A673 (cell line): ENCODE measurements around the gene BTBD7. TPM values are rescaled to one million over a fixed set of nuclear protein-coding genes. Genes with fewer than 3 reads are reported as not detected.

Experiments
- BruUV-seq: library from RNA; stranded (reverse); fragments of 400-500 nt; replicated peaks from 2 replicates; lab custom pipeline; 2021; lab: Mats Ljungman, UMichigan
- CTCF ChIA-PET: fragments of 300-600 bp; sonication (Branson Sonifier 250); formaldehyde crosslinking; loops from one replicate; lab custom pipeline; 2022; ENCODE audit warnings: antibody characterized with exemption; lab: Charles Lee
- POLR2A ChIA-PET: fragments of 300-600 bp; sonication (Branson Sonifier 250); formaldehyde crosslinking; loops from one replicate; lab custom pipeline; 2022; ENCODE audit warnings: antibody characterized with exemption; ENCODE audit not compliant: low non-redundant PET; lab: Charles Lee
- DNase-seq: peaks from one replicate; pipeline ENCODE4 v3.0.0-alpha.2; 2015; ENCODE audit warnings: low spot score
- H3K27ac ChIP-seq: fragments of 200-600 bp; sonication (generic); 2 replicates; pipeline ENCODE4 v1.5.1; 2016; ENCODE audit warnings: mixed run types, low read depth, mild to moderate bottlenecking, mixed read lengths, antibody characterized with exemption, low read length; ENCODE audit not compliant: poor library complexity, severe bottlenecking
- H3K27me3 ChIP-seq: fragments of 200-600 bp; sonication (generic); replicated peaks from 2 replicates; pipeline ENCODE4 v1.6.1; 2017; ENCODE audit warnings: mixed run types, low read depth, mild to moderate bottlenecking, mixed read lengths, antibody characterized with exemption, low read length; ENCODE audit not compliant: insufficient read depth, poor library complexity
- H3K36me3 ChIP-seq: fragments of 200-600 bp; sonication (generic); 2 replicates; pipeline ENCODE4 v1.6.1; 2016; ENCODE audit warnings: mixed run types, mild to moderate bottlenecking, mixed read lengths, antibody characterized with exemption, low read length; ENCODE audit not compliant: insufficient read depth, poor library complexity, severe bottlenecking
- H3K4me1 ChIP-seq: fragments of 200-600 bp; sonication (generic); 2 replicates; pipeline ENCODE4 v1.6.1; 2017; ENCODE audit warnings: mixed run types, mild to moderate bottlenecking, mixed read lengths, antibody characterized with exemption, low read length; ENCODE audit not compliant: insufficient read depth, poor library complexity, severe bottlenecking
- H3K4me3 ChIP-seq: fragments of 200-600 bp; sonication (generic); 2 replicates; pipeline ENCODE4 v1.5.1; 2016; ENCODE audit warnings: low read depth, mixed run types, mild to moderate bottlenecking, mixed read lengths, low read length; ENCODE audit not compliant: poor library complexity, severe bottlenecking
- H3K9me3 ChIP-seq: fragments of 200-600 bp; sonication (generic); 2 replicates; pipeline ENCODE4 v1.6.1; 2016; ENCODE audit warnings: mixed run types, low read depth, mild to moderate bottlenecking, mixed read lengths, antibody characterized with exemption, low read length; ENCODE audit not compliant: poor library complexity, severe bottlenecking
- EZH2 ChIP-seq: fragments of 200-600 bp; sonication (generic); IDR thresholded peaks from 2 replicates; pipeline ENCODE4 v1.6.1; 2017; ENCODE audit warnings: borderline replicate concordance, low read depth, mild to moderate bottlenecking, mixed read lengths, antibody characterized with exemption, low read length; ENCODE audit not compliant: poor library complexity, severe bottlenecking
- intact Hi-C: fragments of 100-400 bp; cut with micrococcal nuclease; formaldehyde crosslinking; loops from one replicate; pipeline ENCODE4 v1.10.0; 2022; ENCODE audit not compliant: unreplicated experiment
- total RNA-seq: library from RNA; stranded (reverse); gene quantifications from 2 replicates; pipeline ENCODE4 v1.2.3, GENCODE V29; 2021
- TF ChIP-seq, protein P1 (sequence below): fragments of 300-800, 200-600 bp; sonication (generic); conservative IDR thresholded peaks from 2 replicates; pipeline ENCODE4 v1.5.1; 2017; ENCODE audit warnings: low read depth, mild to moderate bottlenecking, antibody characterized with exemption, low read length, moderate library complexity, mixed read lengths

The BTBD7 gene
- total RNA-seq, 1 experiment from 2014 or later = 60.9 TPM

DNA sequence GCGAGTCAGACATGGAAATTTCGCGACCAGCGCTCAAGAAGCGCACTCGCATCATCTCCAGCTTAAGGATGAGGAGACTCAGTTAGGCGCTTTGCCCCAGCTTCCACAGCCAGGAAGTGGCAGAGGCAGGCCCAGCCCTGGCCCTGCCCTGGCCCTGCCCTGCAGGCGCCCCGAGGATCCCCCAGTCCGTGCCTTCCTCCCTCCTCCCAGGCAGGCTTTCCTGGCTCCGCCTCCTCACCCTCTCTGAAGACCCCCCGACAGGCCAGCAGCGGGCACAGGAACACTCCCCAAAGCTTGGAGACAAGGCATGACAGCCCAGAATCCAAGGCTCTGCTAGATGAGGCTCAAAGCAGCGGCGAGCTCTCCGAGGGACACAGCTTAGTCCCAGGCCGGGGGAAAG lies 100.7 kb downstream of the BTBD7 start:
- peaks cover 9% of the 10 kb centered on the region for H3K36me3 ChIP-seq
- H3K27ac ChIP-seq = no peak overlapping the region
- no peak for TF ChIP-seq EZH2
- TF ChIP-seq, protein P1, sequence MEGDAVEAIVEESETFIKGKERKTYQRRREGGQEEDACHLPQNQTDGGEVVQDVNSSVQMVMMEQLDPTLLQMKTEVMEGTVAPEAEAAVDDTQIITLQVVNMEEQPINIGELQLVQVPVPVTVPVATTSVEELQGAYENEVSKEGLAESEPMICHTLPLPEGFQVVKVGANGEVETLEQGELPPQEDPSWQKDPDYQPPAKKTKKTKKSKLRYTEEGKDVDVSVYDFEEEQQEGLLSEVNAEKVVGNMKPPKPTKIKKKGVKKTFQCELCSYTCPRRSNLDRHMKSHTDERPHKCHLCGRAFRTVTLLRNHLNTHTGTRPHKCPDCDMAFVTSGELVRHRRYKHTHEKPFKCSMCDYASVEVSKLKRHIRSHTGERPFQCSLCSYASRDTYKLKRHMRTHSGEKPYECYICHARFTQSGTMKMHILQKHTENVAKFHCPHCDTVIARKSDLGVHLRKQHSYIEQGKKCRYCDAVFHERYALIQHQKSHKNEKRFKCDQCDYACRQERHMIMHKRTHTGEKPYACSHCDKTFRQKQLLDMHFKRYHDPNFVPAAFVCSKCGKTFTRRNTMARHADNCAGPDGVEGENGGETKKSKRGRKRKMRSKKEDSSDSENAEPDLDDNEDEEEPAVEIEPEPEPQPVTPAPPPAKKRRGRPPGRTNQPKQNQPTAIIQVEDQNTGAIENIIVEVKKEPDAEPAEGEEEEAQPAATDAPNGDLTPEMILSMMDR = no peak
- ChIA-PET CTCF (interaction anchor here (0.6 to 0.7 kb wide), 2 partner anchors 105 to 548 kb away, joined by 3 to 6 read pairs; no protein-coding TSS in a partner anchor), POLR2A (no interaction called here)
- no peak for DNase-seq
- H3K4me1 ChIP-seq = no peaks in the 10 kb centered on the region
- no peaks in the 10 kb centered on the region for H3K9me3 ChIP-seq
- H3K4me3 ChIP-seq = no peak overlapping the region
- no TSS peak for BruUV-seq
- no peaks in the 10 kb centered on the region for H3K27me3 ChIP-seq
- intact Hi-C loops = loop anchor here (5.0 to 10.0 kb wide), 2 partner anchors 310 to 383 kb away; no protein-coding TSS in a partner anchor

DNA sequence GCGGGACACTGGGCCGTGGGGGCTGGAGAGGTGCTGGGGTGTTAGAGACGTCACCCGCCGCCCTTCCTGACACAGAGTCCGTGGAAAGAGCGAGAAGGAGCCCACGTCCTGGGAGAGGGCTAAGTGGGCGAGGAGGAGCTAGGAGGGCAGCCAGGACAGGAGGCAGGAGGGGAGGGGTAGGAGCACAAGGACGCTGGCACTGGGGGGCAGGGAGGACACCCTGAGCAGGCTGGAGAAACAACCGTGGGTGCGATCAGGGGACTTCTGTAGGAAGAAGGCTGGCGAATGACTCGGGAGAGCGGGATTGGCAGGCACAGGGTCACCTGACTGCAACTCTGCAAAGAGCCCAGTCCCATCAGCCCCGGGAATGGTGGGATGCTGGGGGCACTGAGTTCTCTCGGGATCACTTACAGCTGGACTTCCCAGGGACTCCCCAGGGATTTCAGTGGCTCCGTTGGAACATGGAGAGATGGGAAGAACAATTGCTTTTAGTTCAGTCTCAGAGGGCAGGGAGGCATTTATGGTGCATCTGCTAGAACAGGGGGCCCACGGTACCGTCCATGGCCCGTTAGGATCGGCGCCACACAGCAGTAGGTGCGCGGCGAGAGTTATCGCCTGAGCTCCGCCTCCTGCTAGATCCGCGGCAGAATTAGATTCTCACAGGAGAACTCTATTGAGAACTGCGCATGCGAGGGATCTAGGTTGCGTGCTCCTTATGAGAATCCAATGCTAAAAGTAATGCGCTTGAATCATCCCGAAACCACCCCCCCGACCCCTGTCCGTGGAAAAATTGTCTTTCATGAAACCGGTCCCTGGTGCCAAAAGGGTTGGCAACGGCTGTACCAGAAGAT lies 101.5 kb downstream of the BTBD7 start:
- CTCF ChIA-PET = interaction anchor here (0.5 kb wide), 2 partner anchors 18 to 72 kb away, joined by 4 to 7 read pairs; no protein-coding TSS in a partner anchor
- POLR2A ChIA-PET = interaction anchor here (0.5 kb wide), 1 partner anchor 27 kb away, joined by 3 read pairs; no protein-coding TSS in a partner anchor
- Histone ChIP-seq H3K27me3 (no peaks in the 10 kb centered on the region), H3K27ac (peak overlapping the region; percentile 57), H3K9me3 (no peaks in the 10 kb centered on the region), H3K4me1 (no peaks in the 10 kb centered on the region), H3K36me3 (peaks cover 12% of the 10 kb centered on the region), H3K4me3 (peak overlapping the region; percentile 43)
- peak; percentile 68 for DNase-seq
- intact Hi-C loops = loop anchor here (5.0 to 10.0 kb wide), 2 partner anchors 311 to 383 kb away; no protein-coding TSS in a partner anchor
- no TSS peak for BruUV-seq
- TF ChIP-seq, protein P1 = no peak
- TF ChIP-seq EZH2 = no peak

- no peaks in the 10 kb centered on the region for H3K9me3 ChIP-seq
- H3K36me3 ChIP-seq = peaks cover 20% of the 10 kb centered on the region
- intact Hi-C loops = loop anchor here (5.0 to 10.0 kb wide), 2 partner anchors 312 to 384 kb away; no protein-coding TSS in a partner anchor
- BruUV-seq = no TSS peak
- peak overlapping the region; percentile 43 for H3K4me3 ChIP-seq
- ChIA-PET POLR2A (no interaction called here), CTCF (no interaction called here)
- no peak overlapping the region for H3K27ac ChIP-seq
- no peaks in the 10 kb centered on the region for H3K4me1 ChIP-seq
- TF ChIP-seq, protein P1 = no peak
- TF ChIP-seq EZH2 = no peak
- no peaks in the 10 kb centered on the region for H3K27me3 ChIP-seq
- DNase-seq = no peak
These were observed 102.3 kb downstream of the BTBD7 start for GRCh38 chr14:93230539-93230938.
